IMR-90 (cell line): ENCODE data around the gene FAM171A1. TPM values are rescaled to one million over a fixed set of nuclear protein-coding genes. Genes with fewer than 3 reads are reported as not detected.

Experiments
- ATAC-seq: fragments of 200-7000 bp; cut with Tn5 transposase; 2 replicates; pipeline ENCODE4 v1.9.1; 2020; ENCODE audit warnings: low read depth, mild to moderate bottlenecking, moderate library complexity
- BruUV-seq: library from RNA; stranded (reverse); fragments of 400-500 nt; replicated peaks from 2 replicates; lab custom pipeline; 2021; lab: Mats Ljungman, UMichigan
- CTCF ChIA-PET: fragments of 300-600 bp; formaldehyde crosslinking; extraction: SDS; loops from one replicate; lab custom pipeline; 2021; ENCODE audit warnings: antibody characterized with exemption; lab: Yijun Ruan, JAX
- POLR2A ChIA-PET: fragments of 300-600 bp; sonication (Branson Sonifier 250); formaldehyde crosslinking; loops from one replicate; lab custom pipeline; 2022; ENCODE audit warnings: antibody characterized with exemption; ENCODE audit not compliant: unreplicated experiment; lab: Charles Lee
- DNase-seq: peaks from one replicate; pipeline ENCODE4 v3.0.0; 2013
- H2AFZ ChIP-seq: replicated peaks from 2 replicates; pipeline ENCODE3; 2013; ENCODE audit warnings: low read length, mild to moderate bottlenecking; ENCODE audit not compliant: poor library complexity
- H2AK5ac ChIP-seq: 2 replicates; pipeline ENCODE4 v1.6.1; 2013; ENCODE audit warnings: low read depth, low read length, inconsistent platforms
- H2AK9ac ChIP-seq: replicated peaks from 2 replicates; pipeline ENCODE3; 2013; ENCODE audit warnings: mild to moderate bottlenecking, low read depth, low read length, moderate library complexity; ENCODE audit not compliant: poor library complexity
- H2BK120ac ChIP-seq: 2 replicates; pipeline ENCODE4 v1.6.1; 2013; ENCODE audit warnings: low read depth, low read length, inconsistent platforms
- H2BK15ac ChIP-seq: 3 replicates; pipeline ENCODE4 v1.6.1; 2013; ENCODE audit warnings: low read depth, low read length, inconsistent platforms
- H2BK20ac ChIP-seq: 2 replicates; pipeline ENCODE4 v1.6.1; 2013; ENCODE audit warnings: low read depth, mild to moderate bottlenecking, inconsistent platforms, low read length, moderate library complexity
- H2BK5ac ChIP-seq: 2 replicates; pipeline ENCODE4 v1.6.1; 2013; ENCODE audit warnings: mild to moderate bottlenecking, low read depth, low read length, inconsistent platforms; ENCODE audit not compliant: poor library complexity, severe bottlenecking
- H3K14ac ChIP-seq: replicated peaks from 2 replicates; pipeline ENCODE4 v1.6.1; 2013; ENCODE audit warnings: low read depth, low read length, inconsistent platforms
- H3K18ac ChIP-seq: 2 replicates; pipeline ENCODE4 v1.6.1; 2013; ENCODE audit warnings: low read depth, low read length, control low read depth
- H3K23ac ChIP-seq: 2 replicates; pipeline ENCODE4 v1.6.1; 2013; ENCODE audit warnings: low read depth, low read length, inconsistent platforms
- H3K27ac ChIP-seq: 2 replicates; pipeline ENCODE4 v1.5.1; 2013; ENCODE audit warnings: mild to moderate bottlenecking, control low read depth, low read length; ENCODE audit not compliant: insufficient read depth
- H3K27me3 ChIP-seq: 2 replicates; pipeline ENCODE4 v1.6.1; 2013; ENCODE audit warnings: low read length; ENCODE audit not compliant: control insufficient read depth, insufficient read depth
- H3K36me3 ChIP-seq: 2 replicates; pipeline ENCODE4 v1.6.1; 2013; ENCODE audit warnings: low read length, mixed read lengths; ENCODE audit not compliant: control insufficient read depth, insufficient read depth
- H3K4ac ChIP-seq: 2 replicates; pipeline ENCODE4 v1.6.1; 2013; ENCODE audit warnings: low read depth, low read length, inconsistent platforms
- H3K4me1 ChIP-seq: 2 replicates; pipeline ENCODE4 v1.6.1; 2013; ENCODE audit warnings: low read length, mixed read lengths; ENCODE audit not compliant: control insufficient read depth, insufficient read depth
- H3K4me2 ChIP-seq: 2 replicates; pipeline ENCODE4 v1.6.1; 2013; ENCODE audit warnings: low read depth, mild to moderate bottlenecking, control low read depth, low read length, moderate library complexity
- H3K4me3 ChIP-seq: 2 replicates; pipeline ENCODE4 v1.5.1; 2013; ENCODE audit warnings: low read depth, mild to moderate bottlenecking, control low read depth, low read length, moderate library complexity; ENCODE audit not compliant: insufficient read depth
- H3K56ac ChIP-seq: 2 replicates; pipeline ENCODE4 v1.6.1; 2013; ENCODE audit warnings: low read length, inconsistent platforms; ENCODE audit not compliant: insufficient read depth; ENCODE audit errors: extremely low read depth
- H3K79me1 ChIP-seq, 2 experiments: 2 replicates each; pipeline ENCODE4 v1.6.1; 2013; ENCODE audit warnings: low read length in 2 of 2, inconsistent platforms in 1 of 2, low read depth in 1 of 2
- H3K9ac ChIP-seq: 2 replicates; pipeline ENCODE4 v1.6.1; 2013; ENCODE audit warnings: low read depth, low read length, control low read depth
- H3K9me1 ChIP-seq: 2 replicates; pipeline ENCODE4 v1.6.1; 2013; ENCODE audit warnings: low read length, inconsistent platforms; ENCODE audit not compliant: insufficient read depth
- H3K9me3 ChIP-seq: 2 replicates; pipeline ENCODE4 v1.6.1; 2013; ENCODE audit warnings: low read length; ENCODE audit not compliant: control insufficient read depth, insufficient read depth
- H4K20me1 ChIP-seq: 2 replicates; pipeline ENCODE4 v1.6.1; 2013; ENCODE audit warnings: low read length, inconsistent platforms; ENCODE audit not compliant: insufficient read depth
- H4K5ac ChIP-seq: 2 replicates; pipeline ENCODE4 v1.6.1; 2013; ENCODE audit warnings: mild to moderate bottlenecking, low read depth, low read length, control low read depth
- H4K8ac ChIP-seq, 2 experiments: 2 replicates each; pipeline ENCODE4 v1.6.1; 2013; ENCODE audit warnings: low read depth in 2 of 2, low read length in 2 of 2, control low read depth in 1 of 2, inconsistent platforms in 1 of 2
- H4K91ac ChIP-seq: 2 replicates; pipeline ENCODE4 v1.6.1; 2013; ENCODE audit warnings: low read depth, low read length, inconsistent platforms; ENCODE audit not compliant: insufficient read depth
- BHLHE40 ChIP-seq: fragments of 150-350 bp; IDR thresholded peaks from 2 replicates; pipeline ENCODE4 v1.6.1; 2016; ENCODE audit warnings: mild to moderate bottlenecking, low read depth, low read length
- CEBPB ChIP-seq: IDR thresholded peaks from 2 replicates; pipeline ENCODE4 v1.6.1; 2012; ENCODE audit warnings: low read depth, low read length, improper control_type of control experiment
- CHD1 ChIP-seq: IDR thresholded peaks from 2 replicates; pipeline ENCODE4 v1.6.1; 2012; ENCODE audit warnings: low read depth, low read length, improper control_type of control experiment
- CTCF ChIP-seq: conservative IDR thresholded peaks from 2 replicates; pipeline ENCODE4 v1.5.1; 2012; ENCODE audit warnings: mild to moderate bottlenecking, low read depth, low read length, improper control_type of control experiment
- FOS ChIP-seq: fragments of 150-350 bp; IDR thresholded peaks from 2 replicates; pipeline ENCODE4 v1.6.1; 2016; ENCODE audit warnings: low read depth, low read length
- MAFK ChIP-seq: IDR thresholded peaks from 2 replicates; pipeline ENCODE4 v1.6.1; 2012; ENCODE audit warnings: low read depth, low read length, improper control_type of control experiment
- MAZ ChIP-seq: IDR thresholded peaks from 2 replicates; pipeline ENCODE4 v1.6.1; 2012; ENCODE audit warnings: low read depth, mild to moderate bottlenecking, low read length, improper control_type of control experiment, moderate library complexity, borderline replicate concordance
- MXI1 ChIP-seq: IDR thresholded peaks from 2 replicates; pipeline ENCODE4 v1.6.1; 2012; ENCODE audit warnings: low read depth, mild to moderate bottlenecking, low read length, moderate library complexity, borderline replicate concordance
- NFE2L2 ChIP-seq: fragments of 150-350 bp; IDR thresholded peaks from 2 replicates; pipeline ENCODE4 v1.6.1; 2016; ENCODE audit warnings: low read depth, mild to moderate bottlenecking, low read length
- POLR2A ChIP-seq: IDR thresholded peaks from 2 replicates; pipeline ENCODE4 v1.6.1; 2012; ENCODE audit warnings: mild to moderate bottlenecking, low read depth, low read length
- RAD21 ChIP-seq: IDR thresholded peaks from 2 replicates; pipeline ENCODE4 v1.6.1; 2012; ENCODE audit warnings: low read length, improper control_type of control experiment
- RCOR1 ChIP-seq: IDR thresholded peaks from 2 replicates; pipeline ENCODE4 v1.6.1; 2012; ENCODE audit warnings: mild to moderate bottlenecking, low read length, improper control_type of control experiment; ENCODE audit not compliant: insufficient replicate concordance
- RFX5 ChIP-seq: IDR thresholded peaks from 2 replicates; pipeline ENCODE4 v1.8.0; 2012; ENCODE audit warnings: low read depth, mild to moderate bottlenecking, low read length, moderate library complexity
- SMC3 ChIP-seq: fragments of 150-350 bp; IDR thresholded peaks from 2 replicates; pipeline ENCODE4 v1.6.1; 2016; ENCODE audit warnings: low read depth, mild to moderate bottlenecking, antibody characterized with exemption, low read length, moderate library complexity
- WGBS, 2 experiments: methylation state at CpG; one replicate each; pipeline versions ENCODE4 v1.1.5 to v1.1.7; 2013; ENCODE audit warnings: missing lambda C conversion rate in 2 of 2; ENCODE audit not compliant: insufficient read length in 1 of 2; ENCODE audit errors: extremely low coverage in 2 of 2; 5-methylcytosine and 5-hydroxymethylcytosine counted together
- dilution Hi-C: fragments of 300-500 bp; cut with HindIII; formaldehyde crosslinking; loops from one replicate; pipeline ENCODE4 v1.14.3; 2018; ENCODE audit warnings: low sequenced_read_pairs; ENCODE audit not compliant: unreplicated experiment
- in situ Hi-C: fragments of 300-500 bp; cut with MboI; formaldehyde crosslinking; loops from 3 replicates; pipeline ENCODE4 v1.14.3; 2019; ENCODE audit warnings: low sequenced_read_pairs, inconsistent platforms, mixed read lengths
- intact Hi-C: fragments of 100-400 bp; cut with micrococcal nuclease; formaldehyde crosslinking; loops from 2 replicates; pipeline ENCODE4 v1.10.0; 2022
- polyA plus RNA-seq, 3 experiments: library from polyadenylated mRNA; depleted of rRNA; stranded (reverse); fragments of >200 nt; gene quantifications; 2 replicates each; pipeline ENCODE4 v1.2.3, GENCODE V29; 2012; ENCODE audit warnings: low replicate concordance in 1 of 3
- total RNA-seq: library from RNA; depleted of rRNA; stranded (reverse); fragments of >200 nt; gene quantifications from 2 replicates; pipeline ENCODE4 v1.2.3, GENCODE V29; 2012
- TF ChIP-seq, protein P1 (sequence below): fragments of 150-350 bp; IDR thresholded peaks from 2 replicates; pipeline ENCODE4 v1.6.1; 2016; ENCODE audit warnings: low read depth, mild to moderate bottlenecking, low read length, moderate library complexity, borderline replicate concordance
- TF ChIP-seq, protein P2 (sequence below): fragments of 150-350 bp; IDR thresholded peaks from 2 replicates; pipeline ENCODE4 v1.6.1; 2017; ENCODE audit warnings: mild to moderate bottlenecking, antibody characterized with exemption, low read length, low read depth

FAM171A1 gene
- total and polyA plus RNA-seq, 2 of the 4 experiments (the other 2 are of a cell fraction) = 20.3 to 30.6 TPM

DNA sequence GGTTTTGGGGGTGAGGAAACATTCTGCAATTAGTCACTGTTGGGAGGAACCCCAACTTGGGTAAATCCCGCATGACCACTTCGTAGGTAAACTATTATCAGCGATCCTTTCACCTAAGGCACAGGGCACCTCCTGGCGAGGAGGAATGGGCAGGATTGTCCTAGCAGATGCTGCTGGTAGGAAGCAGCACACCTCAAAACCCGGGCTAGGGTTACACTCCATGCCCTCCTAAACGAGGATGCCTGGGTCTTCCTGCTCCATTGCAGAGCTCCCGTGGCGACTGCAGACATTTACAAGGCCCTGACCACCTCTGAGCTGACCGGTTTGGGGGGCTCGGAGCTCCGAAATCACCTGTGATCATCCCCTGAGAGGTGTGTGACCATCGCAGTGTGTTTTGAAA, 92.3 kb downstream of the FAM171A1 start:
- Histone ChIP-seq H4K91ac (no peak overlapping the region), H3K27ac (no peak overlapping the region), H4K5ac (no peak overlapping the region), H2AK9ac (no peak overlapping the region), H3K9me3 (no peaks in the 10 kb centered on the region), H3K56ac (no peak overlapping the region), H3K4me2 (no peak overlapping the region), H3K18ac (no peak overlapping the region), H4K8ac (no peak overlapping the region), H2BK20ac (no peak overlapping the region), H2BK15ac (no peak overlapping the region), H3K9ac (no peak overlapping the region), H2AK5ac (no peak overlapping the region), H2BK5ac (no peak overlapping the region), H3K4me1 (no peaks in the 10 kb centered on the region), H3K27me3 (no peaks in the 10 kb centered on the region), H2AFZ (no peak overlapping the region), H3K36me3 (peaks cover 7% of the 10 kb centered on the region), H3K4me3 (no peak overlapping the region), H3K79me1 (no peaks in the 10 kb centered on the region), H3K4ac (no peak overlapping the region), H3K14ac (no peak overlapping the region), H4K20me1 (no peaks in the 10 kb centered on the region), H3K23ac (no peak overlapping the region), H3K9me1 (peaks cover 5% of the 10 kb centered on the region; the same call in 1 of the 2 replicates), H2BK120ac (no peak overlapping the region)
- 90% methylated on average over 2 of the region's 12 CpGs; no CpG with 5 or more reads in 1 of the 2 experiments for WGBS, 2 experiments
- no peak for DNase-seq
- POLR2A ChIA-PET = interaction anchor here (0.6 kb wide), 1 partner anchor 241 kb away, joined by 3 read pairs; no protein-coding TSS in a partner anchor
- no peak for ATAC-seq
- no TSS peak for BruUV-seq
- TF ChIP-seq SMC3 (no peak), POLR2A (no peak), CEBPB (no peak), MAZ (no peak), MAFK (no peak), RCOR1 (no peak), BHLHE40 (no peak), FOS (no peak), RAD21 (no peak), CHD1 (no peak), RFX5 (no peak), MXI1 (no peak), NFE2L2 (no peak), CTCF (no peak)
- TF ChIP-seq, protein P1, sequence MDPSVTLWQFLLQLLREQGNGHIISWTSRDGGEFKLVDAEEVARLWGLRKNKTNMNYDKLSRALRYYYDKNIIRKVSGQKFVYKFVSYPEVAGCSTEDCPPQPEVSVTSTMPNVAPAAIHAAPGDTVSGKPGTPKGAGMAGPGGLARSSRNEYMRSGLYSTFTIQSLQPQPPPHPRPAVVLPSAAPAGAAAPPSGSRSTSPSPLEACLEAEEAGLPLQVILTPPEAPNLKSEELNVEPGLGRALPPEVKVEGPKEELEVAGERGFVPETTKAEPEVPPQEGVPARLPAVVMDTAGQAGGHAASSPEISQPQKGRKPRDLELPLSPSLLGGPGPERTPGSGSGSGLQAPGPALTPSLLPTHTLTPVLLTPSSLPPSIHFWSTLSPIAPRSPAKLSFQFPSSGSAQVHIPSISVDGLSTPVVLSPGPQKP = no peak
- TF ChIP-seq, protein P2, sequence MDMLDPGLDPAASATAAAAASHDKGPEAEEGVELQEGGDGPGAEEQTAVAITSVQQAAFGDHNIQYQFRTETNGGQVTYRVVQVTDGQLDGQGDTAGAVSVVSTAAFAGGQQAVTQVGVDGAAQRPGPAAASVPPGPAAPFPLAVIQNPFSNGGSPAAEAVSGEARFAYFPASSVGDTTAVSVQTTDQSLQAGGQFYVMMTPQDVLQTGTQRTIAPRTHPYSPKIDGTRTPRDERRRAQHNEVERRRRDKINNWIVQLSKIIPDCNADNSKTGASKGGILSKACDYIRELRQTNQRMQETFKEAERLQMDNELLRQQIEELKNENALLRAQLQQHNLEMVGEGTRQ = no peak
- in situ Hi-C loops (no loop called here), intact Hi-C loops (no loop called here), dilution Hi-C loops (no loop called here)
- CTCF ChIA-PET = no interaction called here
